H1 (cell line): ENCODE results near the gene CAD. TPM values are rescaled to one million over a fixed set of nuclear protein-coding genes. Genes with fewer than 3 reads are reported as not detected.

Experiments
- CTCF ChIA-PET: fragments of 300-600 bp; sonication (Branson Sonifier 250); formaldehyde crosslinking; loops from one replicate; lab custom pipeline; 2021; ENCODE audit not compliant: partially characterized antibody; lab: Charles Lee
- POLR2A ChIA-PET: fragments of 300-600 bp; sonication (Branson Sonifier 250); formaldehyde crosslinking; loops from one replicate; lab custom pipeline; 2021; ENCODE audit warnings: inconsistent platforms; ENCODE audit not compliant: partially characterized antibody; lab: Charles Lee
- DNase-seq, 2 experiments: peaks; one replicate each; pipeline versions ENCODE4 v3.0.0 to v3.0.0-alpha.2; 2010 to 2022; ENCODE audit warnings: low spot score in 2 of 2, low read depth in 1 of 2, mixed read lengths in 1 of 2
- FAIRE-seq: peaks from 2 replicates; lab custom pipeline; 2011; peaks lifted over from hg19 to GRCh38; lab: Jason Lieb, UNC
- H2AFZ ChIP-seq: 2 replicates; pipeline ENCODE4 v1.8.1; 2012; ENCODE audit warnings: low read length, inconsistent platforms
- H2AK5ac ChIP-seq: 2 replicates; pipeline ENCODE4 v1.6.1; 2013; ENCODE audit warnings: low read depth, low read length
- H2BK120ac ChIP-seq: replicated peaks from 2 replicates; pipeline ENCODE3; 2013; ENCODE audit warnings: low read depth, low read length, inconsistent platforms
- H2BK12ac ChIP-seq: 2 replicates; pipeline ENCODE4 v1.6.1; 2013; ENCODE audit warnings: low read depth, low read length
- H2BK15ac ChIP-seq: 2 replicates; pipeline ENCODE4 v1.6.1; 2013; ENCODE audit warnings: low read length
- H2BK20ac ChIP-seq: 2 replicates; pipeline ENCODE4 v1.6.1; 2013; ENCODE audit warnings: low read length
- H2BK5ac ChIP-seq: 2 replicates; pipeline ENCODE4 v1.6.1; 2013; ENCODE audit warnings: low read depth, low read length
- H3K14ac ChIP-seq: 2 replicates; pipeline ENCODE4 v1.6.1; 2013; ENCODE audit warnings: inconsistent platforms; ENCODE audit not compliant: insufficient read length
- H3K18ac ChIP-seq: 2 replicates; pipeline ENCODE4 v1.6.1; 2013; ENCODE audit warnings: low read length; ENCODE audit errors: extremely low read depth
- H3K23ac ChIP-seq: 2 replicates; pipeline ENCODE4 v1.6.1; 2013; ENCODE audit warnings: inconsistent platforms; ENCODE audit not compliant: insufficient read length
- H3K23me2 ChIP-seq: 2 replicates; pipeline ENCODE4 v1.6.1; 2013; ENCODE audit warnings: low read depth, low read length
- H3K27ac ChIP-seq: 2 replicates; pipeline ENCODE4 v1.6.1; 2011; ENCODE audit warnings: low read depth, low read length, inconsistent platforms
- H3K27me3 ChIP-seq, 4 experiments: replicated peaks in 1 of 4; 1 replicate in 1 of 4; 2 replicates in 3 of 4; pipeline versions ENCODE4 v1.6.1 to v1.8.1; 2011 to 2013; ENCODE audit warnings: low read length in 3 of 4, mild to moderate bottlenecking in 3 of 4, inconsistent platforms in 2 of 4, mixed read lengths in 2 of 4, moderate library complexity in 1 of 4; ENCODE audit not compliant: control insufficient read depth in 3 of 4, insufficient read depth in 3 of 4; ENCODE audit errors: extremely low read depth in 1 of 4
- H3K36me3 ChIP-seq, 4 experiments: 2 replicates each; pipeline versions ENCODE4 v1.6.1 to v1.8.1; 2011 to 2013; ENCODE audit warnings: mild to moderate bottlenecking in 4 of 4, low read length in 3 of 4, moderate library complexity in 2 of 4, control low read depth in 1 of 4, inconsistent platforms in 1 of 4; ENCODE audit not compliant: insufficient read depth in 4 of 4, control insufficient read depth in 2 of 4
- H3K4ac ChIP-seq: replicated peaks from 2 replicates; pipeline ENCODE3; 2013; ENCODE audit warnings: low read length, low read depth, mixed read lengths, inconsistent platforms; ENCODE audit not compliant: insufficient read length
- H3K4me1 ChIP-seq, 4 experiments: replicated peaks in 1 of 4; 1 replicate in 1 of 4; 2 replicates in 3 of 4; pipeline versions ENCODE4 v1.6.1 to v1.8.1; 2011 to 2013; ENCODE audit warnings: low read length in 3 of 4, inconsistent platforms in 2 of 4, mixed read lengths in 1 of 4; ENCODE audit not compliant: insufficient read depth in 4 of 4, control insufficient read depth in 3 of 4
- H3K4me2 ChIP-seq, 2 experiments: 2 replicates each; pipeline versions ENCODE4 v1.6.1 to v1.8.1; 2011 to 2013; ENCODE audit warnings: low read depth in 2 of 2, low read length in 2 of 2, control low read depth in 1 of 2, inconsistent platforms in 1 of 2, mild to moderate bottlenecking in 1 of 2; ENCODE audit not compliant: insufficient read depth in 1 of 2
- H3K4me3 ChIP-seq, 4 experiments: fragments of 200-600, 300-600 bp in 1 of 4; sonication (generic), shearing (Covaris generic), sonication (Bioruptor Twin) in 1 of 4; 2 replicates each; pipeline versions ENCODE4 v1.5.1 to v1.8.1; 2011 to 2016; ENCODE audit warnings: low read length in 4 of 4, low read depth in 3 of 4, control low read depth in 2 of 4, inconsistent platforms in 2 of 4, mild to moderate bottlenecking in 2 of 4, mixed read lengths in 1 of 4, moderate library complexity in 1 of 4; ENCODE audit not compliant: insufficient read depth in 2 of 4; ENCODE audit errors: extremely low read depth in 1 of 4
- H3K56ac ChIP-seq: replicated peaks from 2 replicates; pipeline ENCODE3; 2013; ENCODE audit warnings: low read depth, mild to moderate bottlenecking, mixed read lengths, low read length, inconsistent platforms; ENCODE audit not compliant: insufficient read length
- H3K79me1 ChIP-seq: 2 replicates; pipeline ENCODE4 v1.6.1; 2013; ENCODE audit warnings: low read depth, low read length, control low read depth
- H3K79me2 ChIP-seq, 2 experiments: 2 replicates each; pipeline versions ENCODE4 v1.6.1 to v1.8.1; 2012 to 2013; ENCODE audit warnings: low read length in 2 of 2, mild to moderate bottlenecking in 2 of 2, inconsistent platforms in 1 of 2; ENCODE audit not compliant: insufficient read depth in 2 of 2, control insufficient read depth in 1 of 2
- H3K9ac ChIP-seq, 4 experiments: replicated peaks in 1 of 4; 1 replicate in 1 of 4; 2 replicates in 3 of 4; pipeline versions ENCODE4 v1.6.1 to v1.8.1; 2011 to 2013; ENCODE audit warnings: low read depth in 3 of 4, low read length in 3 of 4, control low read depth in 2 of 4, mild to moderate bottlenecking in 2 of 4, moderate library complexity in 2 of 4, inconsistent platforms in 1 of 4; ENCODE audit errors: extremely low read depth in 1 of 4
- H3K9me3 ChIP-seq, 2 experiments: 2 replicates each; pipeline versions ENCODE4 v1.6.1 to v1.8.1; 2012 to 2013; ENCODE audit warnings: mild to moderate bottlenecking in 2 of 2, moderate library complexity in 2 of 2, control low read depth in 1 of 2, inconsistent platforms in 1 of 2, low read depth in 1 of 2, low read length in 1 of 2, mixed read lengths in 1 of 2; ENCODE audit not compliant: insufficient read depth in 2 of 2
- H4K20me1 ChIP-seq, 2 experiments: replicated peaks in 1 of 2; 2 replicates each; pipeline versions ENCODE3 to v1.8.1; 2011 to 2013; ENCODE audit warnings: inconsistent platforms in 2 of 2, low read length in 2 of 2, mild to moderate bottlenecking in 1 of 2; ENCODE audit not compliant: insufficient read depth in 2 of 2, control insufficient read depth in 1 of 2
- H4K5ac ChIP-seq: 2 replicates; pipeline ENCODE4 v1.6.1; 2013; ENCODE audit warnings: low read length, low read depth, mixed read lengths, inconsistent platforms; ENCODE audit not compliant: insufficient read length
- H4K8ac ChIP-seq: 2 replicates; pipeline ENCODE4 v1.8.0; 2013; ENCODE audit warnings: mild to moderate bottlenecking, moderate library complexity, low read length, inconsistent platforms; ENCODE audit not compliant: insufficient read depth; ENCODE audit errors: extremely low read depth
- H4K91ac ChIP-seq: replicated peaks from 2 replicates; pipeline ENCODE3; 2013; ENCODE audit warnings: low read length, mixed read lengths, inconsistent platforms; ENCODE audit not compliant: insufficient read length
- BRCA1 ChIP-seq: IDR thresholded peaks from 2 replicates; pipeline ENCODE4 v1.6.1; 2012; ENCODE audit warnings: low read depth, low read length, improper control_type of control experiment
- CBX5 ChIP-seq: fragments of 300-800, 300-1000 bp; sonication (generic); IDR thresholded peaks from 2 replicates; pipeline ENCODE4 v1.7.1; 2016; ENCODE audit warnings: antibody characterized with exemption, low read length, low read depth
- FOSL1 ChIP-seq: IDR thresholded peaks from 2 replicates; pipeline ENCODE4 v1.6.1; 2011; ENCODE audit warnings: mild to moderate bottlenecking, low read depth, low read length, moderate library complexity; ENCODE audit not compliant: insufficient read depth
- MAFK ChIP-seq: IDR thresholded peaks from 2 replicates; pipeline ENCODE4 v1.6.1; 2012; ENCODE audit warnings: low read depth, mild to moderate bottlenecking, improper control_type of control experiment, low read length
- SIN3A ChIP-seq, 2 experiments: IDR thresholded peaks in 1 of 2; conservative IDR thresholded peaks in 1 of 2; 2 replicates each; pipeline ENCODE4 v1.6.1; 2011 to 2012; ENCODE audit warnings: low read length in 2 of 2, improper control_type of control experiment in 1 of 2, low read depth in 1 of 2, mild to moderate bottlenecking in 1 of 2
- SP2 ChIP-seq: IDR thresholded peaks from 2 replicates; pipeline ENCODE4 v1.6.1; 2012; ENCODE audit warnings: mild to moderate bottlenecking, low read length, inconsistent platforms
- SRF ChIP-seq: IDR thresholded peaks from 2 replicates; pipeline ENCODE4 v1.6.1; 2011; ENCODE audit warnings: mild to moderate bottlenecking, low read depth, low read length, moderate library complexity
- SUZ12 ChIP-seq: fragments of 200-600 bp; sonication (generic); IDR thresholded peaks from 2 replicates; pipeline ENCODE4 v1.6.1; 2012; ENCODE audit warnings: mild to moderate bottlenecking, inconsistent platforms, low read length, moderate library complexity, mixed read lengths
- WGBS, 2 experiments: shearing (Covaris generic) in 1 of 2; methylation state at CpG; one replicate each; pipeline versions ENCODE4 v1.1.6 to v1.1.7; 2013 to 2015; ENCODE audit warnings: low lambda C conversion rate in 2 of 2, mixed read lengths in 2 of 2, inconsistent platforms in 1 of 2, low coverage in 1 of 2, missing lambda C conversion rate in 1 of 2; ENCODE audit not compliant: insufficient replicate concordance in 2 of 2, insufficient coverage in 1 of 2, insufficient read length in 1 of 2; ENCODE audit errors: extremely low coverage in 1 of 2, missing lambda C conversion rate in 1 of 2; 5-methylcytosine and 5-hydroxymethylcytosine counted together
- polyA plus RNA-seq, 7 experiments: library from polyadenylated mRNA; depleted of rRNA in 3 of 7; stranded (reverse) in 5 of 7; unstranded in 2 of 7; fragments of >200 nt in 5 of 7; fragments of 200-250 nt in 2 of 7; gene quantifications; 1 replicate in 5 of 7; 2 replicates in 1 of 7; 4 replicates in 1 of 7; pipeline versions ENCODE4 v1.2.1 to v1.2.3, GENCODE V29; 2011 to 2013; ENCODE audit warnings: missing spikeins in 2 of 7, mixed read lengths in 2 of 7
- total RNA-seq: library from RNA; stranded (reverse); fragmentation: NEBNext Ultra II Directional; extraction: Animal tissue kit (Norgen Biotek cat#: 25700); gene quantifications from 2 replicates; pipeline ENCODE4 v1.2.1, GENCODE V29; 2021
- TF ChIP-seq, protein P1 (sequence below): IDR thresholded peaks from 2 replicates; pipeline ENCODE4 v1.6.1; 2012; ENCODE audit warnings: low read length, inconsistent platforms
- TF ChIP-seq, protein P2 (sequence below), 3 experiments: IDR thresholded peaks; 1 replicate in 2 of 3; 2 replicates in 1 of 3; pipeline versions ENCODE4 v1.5.1 to v1.6.1; 2011; ENCODE audit warnings: low read length in 3 of 3, mild to moderate bottlenecking in 3 of 3, inconsistent platforms in 2 of 3, low read depth in 1 of 3, moderate library complexity in 1 of 3; ENCODE audit not compliant: insufficient read depth in 1 of 3; ENCODE audit errors: control extremely low read depth in 1 of 3

Gene CAD
- total and polyA plus RNA-seq, 2 of the 8 experiments (the other 6 are each of a cell fraction or from before 2014, with no cell fraction given), result 130 to 146 TPM

GRCh38 chr2:27227501-27227900, 10.3 kb downstream of the CAD start:
- no peak for DNase-seq
- 93% methylated on average over 2 of the region's 2 CpGs; no CpG with 5 or more reads in 1 of the 2 experiments for WGBS, 2 experiments
- Histone ChIP-seq H3K79me1 (no peaks in the 10 kb centered on the region), H3K4ac (no peak overlapping the region), H4K5ac (no peak overlapping the region), H3K56ac (no peak overlapping the region), H3K27ac (no peak overlapping the region), H3K79me2 (no peaks in the 10 kb centered on the region), H4K8ac (no peak overlapping the region), H2BK120ac (no peak overlapping the region), H2BK20ac (no peak overlapping the region), H3K23me2 (no peaks in the 10 kb centered on the region), H4K20me1 (peaks cover 2 to 12% of the 10 kb centered on the region in 2 experiments), H2BK12ac (no peak overlapping the region), H3K18ac (no peak overlapping the region), H3K4me2 (no peak overlapping the region), H3K36me3 (peaks cover 47 to 88% (median 76%) of the 10 kb centered on the region in 4 experiments), H3K27me3 (no peaks in the 10 kb centered on the region), H2AFZ (no peak overlapping the region), H3K4me3 (no peak overlapping the region), H3K4me1 (no peaks in the 10 kb centered on the region), H2AK5ac (no peak overlapping the region), H3K9me3 (no peaks in the 10 kb centered on the region), H2BK5ac (no peak overlapping the region), H2BK15ac (no peak overlapping the region), H3K14ac (no peak overlapping the region), H3K9ac (no peak overlapping the region), H3K23ac (no peak overlapping the region), H4K91ac (no peak overlapping the region)
- no peak for FAIRE-seq
- ChIA-PET POLR2A (interaction anchor here (1.3 to 29.6 kb wide), 7 partner anchors 9 to 130 kb away, joined by 3 to 835 read pairs (median 8); partner anchors contain the start of genes ATRAID, CAD and SLC5A6), CTCF (no interaction called here)
- TF ChIP-seq, protein P1, sequence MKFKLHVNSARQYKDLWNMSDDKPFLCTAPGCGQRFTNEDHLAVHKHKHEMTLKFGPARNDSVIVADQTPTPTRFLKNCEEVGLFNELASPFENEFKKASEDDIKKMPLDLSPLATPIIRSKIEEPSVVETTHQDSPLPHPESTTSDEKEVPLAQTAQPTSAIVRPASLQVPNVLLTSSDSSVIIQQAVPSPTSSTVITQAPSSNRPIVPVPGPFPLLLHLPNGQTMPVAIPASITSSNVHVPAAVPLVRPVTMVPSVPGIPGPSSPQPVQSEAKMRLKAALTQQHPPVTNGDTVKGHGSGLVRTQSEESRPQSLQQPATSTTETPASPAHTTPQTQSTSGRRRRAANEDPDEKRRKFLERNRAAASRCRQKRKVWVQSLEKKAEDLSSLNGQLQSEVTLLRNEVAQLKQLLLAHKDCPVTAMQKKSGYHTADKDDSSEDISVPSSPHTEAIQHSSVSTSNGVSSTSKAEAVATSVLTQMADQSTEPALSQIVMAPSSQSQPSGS, result no peak
- TF ChIP-seq SUZ12, result no peak
- TF ChIP-seq SP2, result no peak
- no peak for TF ChIP-seq BRCA1
- no peak for TF ChIP-seq FOSL1
- no peak for TF ChIP-seq SRF
- no peak for TF ChIP-seq MAFK
- TF ChIP-seq CBX5, result no peak
- TF ChIP-seq, protein P2, sequence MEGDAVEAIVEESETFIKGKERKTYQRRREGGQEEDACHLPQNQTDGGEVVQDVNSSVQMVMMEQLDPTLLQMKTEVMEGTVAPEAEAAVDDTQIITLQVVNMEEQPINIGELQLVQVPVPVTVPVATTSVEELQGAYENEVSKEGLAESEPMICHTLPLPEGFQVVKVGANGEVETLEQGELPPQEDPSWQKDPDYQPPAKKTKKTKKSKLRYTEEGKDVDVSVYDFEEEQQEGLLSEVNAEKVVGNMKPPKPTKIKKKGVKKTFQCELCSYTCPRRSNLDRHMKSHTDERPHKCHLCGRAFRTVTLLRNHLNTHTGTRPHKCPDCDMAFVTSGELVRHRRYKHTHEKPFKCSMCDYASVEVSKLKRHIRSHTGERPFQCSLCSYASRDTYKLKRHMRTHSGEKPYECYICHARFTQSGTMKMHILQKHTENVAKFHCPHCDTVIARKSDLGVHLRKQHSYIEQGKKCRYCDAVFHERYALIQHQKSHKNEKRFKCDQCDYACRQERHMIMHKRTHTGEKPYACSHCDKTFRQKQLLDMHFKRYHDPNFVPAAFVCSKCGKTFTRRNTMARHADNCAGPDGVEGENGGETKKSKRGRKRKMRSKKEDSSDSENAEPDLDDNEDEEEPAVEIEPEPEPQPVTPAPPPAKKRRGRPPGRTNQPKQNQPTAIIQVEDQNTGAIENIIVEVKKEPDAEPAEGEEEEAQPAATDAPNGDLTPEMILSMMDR (IDR thresholded peaks at IDR 0.05; ENCODE audit: control extremely low read depth in 1 of 3, insufficient read depth in 1 of 3, low read depth in 1 of 3, low read length in 3 of 3), result no peak
- TF ChIP-seq SIN3A (conservative IDR thresholded peaks at IDR 0.05 in 1 of 2, IDR thresholded peaks at IDR 0.05 in 1 of 2; ENCODE audit: low read depth in 1 of 2, low read length in 2 of 2), result no peak
